ENCODE measurements around the gene HOXB3.

DNA sequence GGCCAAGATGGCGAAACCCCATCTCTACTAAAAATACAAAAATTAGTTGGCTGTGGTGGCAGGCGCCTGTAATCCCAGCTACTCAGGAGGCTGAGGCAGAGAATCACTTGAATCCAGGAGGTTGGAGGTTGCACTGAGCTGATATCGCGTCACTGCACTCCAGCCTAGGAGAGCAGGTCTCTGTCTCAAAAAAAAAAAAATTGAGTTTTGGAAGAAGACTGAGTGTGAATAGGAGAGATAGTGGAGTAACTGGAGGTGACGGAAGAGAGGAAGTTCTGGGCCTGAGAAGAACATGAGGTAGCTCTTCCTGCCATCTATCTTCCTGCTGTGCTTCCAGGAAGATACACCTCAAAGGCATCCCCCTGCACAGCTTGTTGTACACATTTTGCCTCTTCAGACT is 70.6 kb downstream of the HOXB3 start:
- TF ChIP-seq, protein P1, sequence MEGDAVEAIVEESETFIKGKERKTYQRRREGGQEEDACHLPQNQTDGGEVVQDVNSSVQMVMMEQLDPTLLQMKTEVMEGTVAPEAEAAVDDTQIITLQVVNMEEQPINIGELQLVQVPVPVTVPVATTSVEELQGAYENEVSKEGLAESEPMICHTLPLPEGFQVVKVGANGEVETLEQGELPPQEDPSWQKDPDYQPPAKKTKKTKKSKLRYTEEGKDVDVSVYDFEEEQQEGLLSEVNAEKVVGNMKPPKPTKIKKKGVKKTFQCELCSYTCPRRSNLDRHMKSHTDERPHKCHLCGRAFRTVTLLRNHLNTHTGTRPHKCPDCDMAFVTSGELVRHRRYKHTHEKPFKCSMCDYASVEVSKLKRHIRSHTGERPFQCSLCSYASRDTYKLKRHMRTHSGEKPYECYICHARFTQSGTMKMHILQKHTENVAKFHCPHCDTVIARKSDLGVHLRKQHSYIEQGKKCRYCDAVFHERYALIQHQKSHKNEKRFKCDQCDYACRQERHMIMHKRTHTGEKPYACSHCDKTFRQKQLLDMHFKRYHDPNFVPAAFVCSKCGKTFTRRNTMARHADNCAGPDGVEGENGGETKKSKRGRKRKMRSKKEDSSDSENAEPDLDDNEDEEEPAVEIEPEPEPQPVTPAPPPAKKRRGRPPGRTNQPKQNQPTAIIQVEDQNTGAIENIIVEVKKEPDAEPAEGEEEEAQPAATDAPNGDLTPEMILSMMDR (IDR thresholded peaks at IDR 0.05) = no peak
- TF ChIP-seq POLR2AphosphoS5 (IDR thresholded peaks at IDR 0.05) (no peak), POLR2A (IDR thresholded peaks at IDR 0.05) (no peak)

Data from sigmoid colon (tissue), 4 donors.